ENCODE measurements around the gene ADAM12. TPM values are rescaled to one million over a fixed set of nuclear protein-coding genes. Genes with fewer than 3 reads are reported as not detected.

Gene ADAM12
- total RNA-seq, 1 experiment from 2014 or later = 16.8 TPM

DNA sequence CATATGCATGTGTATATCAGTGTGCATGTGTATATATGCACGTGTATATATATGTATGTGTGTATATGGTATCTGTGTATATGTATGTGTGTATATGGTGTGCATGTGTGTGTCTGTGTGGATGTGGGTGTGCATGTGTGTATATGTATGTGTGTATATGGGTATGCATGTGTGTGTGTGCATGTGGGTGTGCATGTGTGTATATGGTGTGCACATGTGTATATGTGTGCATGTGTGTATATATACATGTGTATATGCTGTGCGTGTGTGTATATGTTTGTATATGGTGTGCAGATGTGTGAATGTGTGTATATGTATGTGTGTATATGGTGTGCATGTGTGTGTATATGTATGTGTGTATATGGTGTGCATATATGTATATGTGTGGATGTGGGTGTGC is 245.2 kb downstream of the ADAM12 start:
- H3K27me3 ChIP-seq (ENCODE audit: insufficient read depth, low read depth) = no peaks in the 10 kb centered on the region
- H3K27ac ChIP-seq = no peak overlapping the region
- no peak overlapping the region for H2AFZ ChIP-seq
- H3K4me3 ChIP-seq = no peak overlapping the region
- no peaks in the 10 kb centered on the region for H3K9me3 ChIP-seq (ENCODE audit: insufficient read depth, low read depth)
- H3K4me2 ChIP-seq = no peak overlapping the region
- no peaks in the 10 kb centered on the region for H3K36me3 ChIP-seq (ENCODE audit: low read depth)
- no peak for DNase-seq
- H3K79me2 ChIP-seq (ENCODE audit: low read depth) = no peaks in the 10 kb centered on the region
- peaks cover 3% of the 10 kb centered on the region for H3K4me1 ChIP-seq (replicated peaks; ENCODE audit: insufficient read depth)
- H3F3A ChIP-seq (ENCODE audit: insufficient read depth, low read depth) = 0 out of 2 replicates have a peak, but pooled peaks cover 5% of the 10 kb centered on the region
- CTCF ChIA-PET = no interaction called here
- no peaks in the 10 kb centered on the region for H3K9me2 ChIP-seq (ENCODE audit: insufficient read depth)
- POLR2A ChIA-PET (ENCODE audit: unreplicated experiment) = no interaction called here
- no peak for TF ChIP-seq EZH2 (IDR thresholded peaks at IDR 0.05; ENCODE audit: low read depth)
- no TSS peak for BruUV-seq (replicated peaks)
- intact Hi-C loops (cut with micrococcal nuclease; ENCODE audit: unreplicated experiment) = no loop called here
- no peaks in the 10 kb centered on the region for H4K20me1 ChIP-seq (ENCODE audit: insufficient read depth)

DNA sequence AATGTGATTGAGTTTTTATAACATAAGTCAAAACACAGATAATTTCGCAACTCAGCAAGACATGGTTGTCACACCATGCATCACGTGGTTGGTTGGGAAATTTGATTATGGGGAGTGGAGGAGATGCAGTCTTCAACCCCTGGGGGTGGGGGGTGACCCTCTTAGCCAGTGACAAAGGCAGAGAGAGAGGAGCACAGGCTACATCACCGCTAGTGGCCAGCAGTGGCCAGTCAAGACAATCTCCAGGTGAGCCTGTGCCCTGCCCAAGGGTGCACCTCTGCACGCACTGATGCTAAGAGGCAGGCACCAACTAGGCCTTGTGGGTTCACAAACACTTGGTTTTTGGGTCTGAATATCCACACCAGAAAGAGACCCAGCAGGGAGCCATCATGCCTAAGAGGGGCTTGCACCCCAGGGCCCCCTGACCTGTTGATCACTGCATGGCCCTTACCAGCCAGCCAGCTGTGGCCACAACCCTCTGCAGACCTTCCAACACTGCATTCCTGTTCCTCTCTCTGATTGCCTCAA is 247.5 kb downstream of the ADAM12 start:
- H3K4me3 ChIP-seq = no peak overlapping the region
- no peaks in the 10 kb centered on the region for H4K20me1 ChIP-seq (ENCODE audit: insufficient read depth)
- no peak overlapping the region for H3K4me2 ChIP-seq
- CTCF ChIA-PET = no interaction called here
- TF ChIP-seq, protein P1, sequence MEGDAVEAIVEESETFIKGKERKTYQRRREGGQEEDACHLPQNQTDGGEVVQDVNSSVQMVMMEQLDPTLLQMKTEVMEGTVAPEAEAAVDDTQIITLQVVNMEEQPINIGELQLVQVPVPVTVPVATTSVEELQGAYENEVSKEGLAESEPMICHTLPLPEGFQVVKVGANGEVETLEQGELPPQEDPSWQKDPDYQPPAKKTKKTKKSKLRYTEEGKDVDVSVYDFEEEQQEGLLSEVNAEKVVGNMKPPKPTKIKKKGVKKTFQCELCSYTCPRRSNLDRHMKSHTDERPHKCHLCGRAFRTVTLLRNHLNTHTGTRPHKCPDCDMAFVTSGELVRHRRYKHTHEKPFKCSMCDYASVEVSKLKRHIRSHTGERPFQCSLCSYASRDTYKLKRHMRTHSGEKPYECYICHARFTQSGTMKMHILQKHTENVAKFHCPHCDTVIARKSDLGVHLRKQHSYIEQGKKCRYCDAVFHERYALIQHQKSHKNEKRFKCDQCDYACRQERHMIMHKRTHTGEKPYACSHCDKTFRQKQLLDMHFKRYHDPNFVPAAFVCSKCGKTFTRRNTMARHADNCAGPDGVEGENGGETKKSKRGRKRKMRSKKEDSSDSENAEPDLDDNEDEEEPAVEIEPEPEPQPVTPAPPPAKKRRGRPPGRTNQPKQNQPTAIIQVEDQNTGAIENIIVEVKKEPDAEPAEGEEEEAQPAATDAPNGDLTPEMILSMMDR (conservative IDR thresholded peaks at IDR 0.05) = no peak
- TF ChIP-seq EZH2 (IDR thresholded peaks at IDR 0.05; ENCODE audit: low read depth) = no peak
- H3K36me3 ChIP-seq (ENCODE audit: low read depth) = no peaks in the 10 kb centered on the region
- 0 out of 2 replicates have a peak, but pooled peaks cover 5% of the 10 kb centered on the region for H3F3A ChIP-seq (ENCODE audit: insufficient read depth, low read depth)
- intact Hi-C loops (cut with micrococcal nuclease; ENCODE audit: unreplicated experiment) = no loop called here
- no peaks in the 10 kb centered on the region for H3K79me2 ChIP-seq (ENCODE audit: low read depth)
- DNase-seq = no peak
- H3K27me3 ChIP-seq (ENCODE audit: insufficient read depth, low read depth) = no peaks in the 10 kb centered on the region
- no TSS peak for BruUV-seq (replicated peaks)
- H3K27ac ChIP-seq = no peak overlapping the region
- H3K9me3 ChIP-seq (ENCODE audit: insufficient read depth, low read depth) = no peaks in the 10 kb centered on the region
- no peaks in the 10 kb centered on the region for H3K9me2 ChIP-seq (ENCODE audit: insufficient read depth)
- POLR2A ChIA-PET (ENCODE audit: unreplicated experiment) = no interaction called here
- H3K4me1 ChIP-seq (replicated peaks; ENCODE audit: insufficient read depth) = no peaks in the 10 kb centered on the region
- H2AFZ ChIP-seq = no peak overlapping the region

DNA sequence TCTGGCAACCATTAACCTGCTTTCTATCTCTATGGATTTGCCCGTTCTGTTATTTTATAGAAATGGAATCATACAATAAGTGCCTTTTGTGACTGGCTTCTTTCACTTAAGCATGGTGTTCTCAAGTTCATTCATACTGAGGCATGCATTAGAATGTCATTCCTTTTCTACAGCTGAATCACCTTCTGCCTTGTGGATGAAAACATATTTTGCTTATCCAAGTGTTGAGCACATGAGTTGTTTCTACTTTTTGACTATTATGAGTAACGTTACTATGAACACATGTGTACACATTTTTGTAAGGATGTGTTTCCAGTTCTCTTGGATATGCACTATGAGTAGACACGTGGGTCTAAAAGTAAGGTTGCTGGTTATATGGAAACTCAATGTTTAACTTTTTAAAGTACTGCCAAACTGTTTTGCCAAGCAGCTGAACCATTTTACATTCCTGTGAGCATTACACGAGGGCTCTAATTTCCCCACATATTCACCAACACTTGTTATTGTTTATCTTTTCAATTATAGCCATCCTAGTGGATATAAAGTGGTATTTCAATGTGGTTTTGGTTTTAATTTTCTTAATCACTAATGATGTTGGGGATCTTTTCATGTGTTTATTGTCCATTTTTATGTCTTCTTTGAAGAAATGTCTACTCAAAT is 250.6 kb downstream of the ADAM12 start:
- Histone ChIP-seq H3K4me1 (replicated peaks; ENCODE audit: insufficient read depth) (peaks cover 17% of the 10 kb centered on the region), H3K79me2 (ENCODE audit: low read depth) (no peaks in the 10 kb centered on the region), H3K9me3 (ENCODE audit: insufficient read depth, low read depth) (no peaks in the 10 kb centered on the region), H3K4me2 (no peak overlapping the region), H3K27ac (no peak overlapping the region), H3K4me3 (no peak overlapping the region), H2AFZ (no peak overlapping the region), H3K27me3 (ENCODE audit: insufficient read depth, low read depth) (no peaks in the 10 kb centered on the region), H3K9me2 (ENCODE audit: insufficient read depth) (no peaks in the 10 kb centered on the region), H4K20me1 (ENCODE audit: insufficient read depth) (no peaks in the 10 kb centered on the region), H3K36me3 (ENCODE audit: low read depth) (no peaks in the 10 kb centered on the region), H3F3A (ENCODE audit: insufficient read depth, low read depth) (no peaks in the 10 kb centered on the region; the same call in 1 of the 2 replicates)
- TF ChIP-seq, protein P1 (conservative IDR thresholded peaks at IDR 0.05) = no peak
- TF ChIP-seq EZH2 (IDR thresholded peaks at IDR 0.05; ENCODE audit: low read depth) = no peak
- ChIA-PET POLR2A (ENCODE audit: unreplicated experiment) (no interaction called here), CTCF (interaction anchor here (0.6 kb wide), 2 partner anchors 79 to 256 kb away, joined by 3 to 4 read pairs; no protein-coding TSS in a partner anchor)
- BruUV-seq (replicated peaks) = no TSS peak
- intact Hi-C loops (cut with micrococcal nuclease; ENCODE audit: unreplicated experiment) = no loop called here
- DNase-seq = no peak
